DMS153 (cell line): ENCODE results near the gene PWP2.
"Not testable (repeated sequence)": the region's sequence is repeated elsewhere in the genome, so short reads cannot be mapped to it uniquely, and the experiment has no call there.

Experiments used
- DNase-seq: peaks from one replicate; lab custom pipeline; 2025; lab: John Stamatoyannopoulos, UW

Gene PWP2

DNA sequence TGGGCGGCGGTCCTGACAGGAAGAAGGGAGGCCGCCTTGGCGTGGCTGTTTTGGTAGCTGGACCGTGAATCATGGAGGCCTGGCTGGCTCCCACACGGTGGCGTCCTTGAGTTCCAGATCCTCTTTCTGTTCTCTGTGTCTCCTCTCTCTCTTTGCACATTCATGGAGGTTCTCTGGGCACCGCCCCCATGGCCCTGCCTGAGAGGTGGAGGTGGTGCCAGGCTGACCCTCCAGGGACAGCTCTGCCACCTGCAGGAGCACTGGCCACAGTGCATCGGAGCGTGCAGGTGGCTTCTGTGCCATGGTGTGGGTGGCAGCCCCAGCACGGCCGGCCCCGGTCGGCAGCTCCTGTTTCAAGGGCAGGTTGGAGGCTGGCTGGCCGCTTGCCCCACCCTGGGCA is 30.8 kb downstream of the PWP2 start:
- not testable (repeated sequence) for DNase-seq

DNA sequence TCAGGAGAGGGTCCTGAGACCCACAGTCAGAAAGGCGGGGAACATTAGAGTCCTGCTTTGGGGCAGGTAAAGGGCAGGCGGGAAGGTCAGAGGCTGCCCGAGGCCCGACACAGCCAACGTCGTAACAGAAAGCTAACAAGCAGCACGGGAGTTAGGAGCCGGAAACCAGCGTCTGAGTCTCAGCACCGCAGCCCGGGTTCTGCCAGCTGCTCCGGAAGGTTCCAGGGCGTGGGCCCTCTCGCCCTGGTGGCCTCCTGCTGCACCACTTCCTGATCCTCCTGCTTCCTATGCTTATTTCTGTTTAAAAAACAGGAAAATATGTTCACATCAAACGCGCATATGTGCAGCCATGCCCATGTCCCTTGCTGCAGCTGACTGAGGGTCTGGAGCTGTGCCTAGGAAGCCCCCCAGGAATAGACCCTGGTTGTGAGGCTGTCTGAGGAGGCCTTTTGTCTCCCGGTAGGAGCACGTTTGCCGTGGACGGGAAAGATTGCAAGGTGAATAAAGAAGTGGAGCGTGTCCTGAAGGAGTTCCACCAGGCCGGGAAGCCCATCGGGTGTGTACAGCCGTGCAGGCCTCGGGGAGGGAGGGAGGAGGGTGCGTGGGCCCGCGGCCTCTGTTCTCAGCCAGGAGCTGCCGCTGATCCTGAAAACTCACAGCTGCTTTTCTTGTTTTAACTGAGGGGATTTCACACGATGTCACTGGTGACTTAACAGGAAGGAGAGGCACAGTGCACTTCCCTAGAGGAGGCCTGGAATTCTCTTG is 32.8 kb downstream of the PWP2 start:
- not testable (repeated sequence) for DNase-seq

DNA sequence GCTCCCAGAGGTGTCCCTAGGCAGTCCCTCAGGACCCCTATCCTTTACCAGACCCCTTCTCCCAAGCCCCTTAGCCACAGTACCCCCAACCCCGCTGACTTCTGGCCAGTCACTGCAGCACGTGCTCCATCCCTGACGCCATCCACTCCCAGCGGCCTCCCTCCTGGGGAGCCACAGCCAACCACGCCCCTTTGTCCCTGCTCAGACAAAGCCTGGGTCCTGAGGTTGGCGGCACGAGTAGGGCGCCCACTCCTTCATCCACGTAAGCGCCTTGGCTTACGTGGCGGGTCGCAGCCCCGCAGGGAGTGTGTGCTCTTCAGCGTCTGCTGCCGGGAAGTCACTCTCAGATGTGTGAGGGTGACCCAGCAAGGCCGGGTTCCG is 33.3 kb downstream of the PWP2 start:
- not testable (repeated sequence) for DNase-seq

DNA sequence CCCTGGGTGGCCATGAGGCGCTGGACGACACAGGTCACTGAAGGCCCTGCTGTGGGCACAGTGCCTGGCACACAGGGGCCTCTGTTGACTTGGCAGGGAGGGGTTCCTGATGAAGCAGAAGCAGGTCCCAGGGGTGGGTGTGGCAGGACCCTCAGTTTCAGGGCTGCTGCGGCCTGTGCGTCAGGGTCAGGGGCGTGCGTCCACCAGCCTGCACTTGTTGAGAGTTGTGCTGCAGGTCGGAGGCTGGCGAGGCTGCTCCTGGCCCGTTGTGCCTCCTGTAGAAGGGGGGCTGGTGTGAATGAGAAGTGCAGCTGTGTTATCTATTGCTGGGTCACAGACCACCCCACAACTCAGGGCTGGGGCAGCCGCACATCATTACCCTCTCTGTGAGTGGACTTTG is 35.3 kb downstream of the PWP2 start:
- not testable (repeated sequence) for DNase-seq

DNA sequence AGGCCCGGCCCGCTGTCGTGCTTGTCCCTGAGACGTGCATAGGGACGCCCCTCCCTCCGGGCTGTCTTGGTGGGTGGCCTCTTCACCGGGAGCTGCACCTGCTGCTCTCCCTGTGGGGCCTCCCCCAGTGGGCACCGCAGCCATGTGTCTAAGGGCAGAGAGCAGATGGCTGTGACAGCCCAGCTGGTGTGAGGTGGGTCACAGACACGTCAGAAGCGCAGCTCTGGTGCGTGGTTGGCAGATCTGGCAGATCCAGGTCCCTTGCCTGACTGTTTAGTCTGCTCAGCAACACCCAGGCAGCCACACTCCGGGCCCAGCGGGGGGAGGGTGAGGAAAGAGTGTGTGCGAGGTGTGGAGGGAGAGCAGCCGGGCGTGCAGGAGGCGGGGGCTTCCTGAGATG is 36.2 kb downstream of the PWP2 start:
- not testable (repeated sequence) for DNase-seq

DNA sequence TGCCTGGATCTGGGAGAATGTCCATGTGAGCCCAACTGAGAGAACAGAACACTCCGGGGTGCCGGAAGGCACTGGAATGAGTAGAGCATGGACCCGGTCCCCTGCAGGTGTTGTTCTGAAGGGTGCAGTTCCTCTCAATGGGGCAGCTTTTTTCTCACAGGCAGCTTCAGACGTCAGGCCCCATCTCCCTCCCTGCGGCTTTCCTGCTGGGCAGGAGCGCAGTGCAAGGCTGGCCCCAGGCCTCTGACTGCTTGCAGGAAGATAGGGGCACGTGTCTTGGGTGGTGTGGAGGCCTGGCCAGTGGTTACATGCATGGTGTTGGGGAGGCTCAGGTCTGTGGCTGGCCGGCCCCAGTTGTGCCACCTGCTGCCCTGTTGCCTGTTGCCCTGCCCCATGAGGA is 36.8 kb downstream of the PWP2 start:
- DNase-seq, result not testable (repeated sequence)

DNA sequence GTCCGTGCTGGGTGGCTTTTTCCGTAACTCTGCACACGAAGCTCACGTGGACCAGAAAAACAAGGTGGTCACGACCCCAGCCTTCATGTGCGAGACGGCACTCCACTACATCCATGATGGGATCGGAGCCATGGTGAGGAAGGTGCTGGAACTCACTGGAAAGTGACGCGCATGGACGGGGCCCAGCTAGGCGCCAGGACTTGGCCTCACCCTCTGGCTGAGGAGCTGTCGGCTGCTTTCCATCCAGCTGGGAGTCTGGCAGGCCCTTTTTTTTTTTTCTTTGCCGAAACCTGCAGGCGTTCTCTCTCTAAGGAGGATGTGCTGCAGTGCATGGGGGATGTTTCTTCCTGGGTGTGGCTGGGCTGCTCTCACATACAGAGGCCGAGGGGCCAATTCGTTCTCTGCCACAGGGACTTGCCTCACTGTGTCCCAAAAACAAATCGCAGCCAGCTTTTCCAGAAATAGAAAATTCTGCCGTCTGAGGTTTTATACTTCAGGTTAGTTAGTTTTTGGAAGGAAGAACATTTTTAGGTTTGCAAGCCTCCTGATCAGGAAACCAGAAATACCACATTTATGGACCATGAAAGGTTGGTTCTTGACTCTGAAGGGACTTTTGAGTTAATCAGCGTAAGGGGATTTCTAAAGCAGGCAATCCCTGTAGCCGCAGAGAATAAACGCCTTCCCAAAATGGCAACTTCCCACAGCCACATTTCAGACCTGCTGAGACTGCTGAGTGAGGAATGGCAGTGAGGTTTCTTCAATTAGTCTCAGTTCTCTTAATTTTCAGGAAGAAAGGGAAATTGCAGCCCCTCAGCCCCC is 37.8 kb downstream of the PWP2 start:
- not testable (repeated sequence) for DNase-seq

DNA sequence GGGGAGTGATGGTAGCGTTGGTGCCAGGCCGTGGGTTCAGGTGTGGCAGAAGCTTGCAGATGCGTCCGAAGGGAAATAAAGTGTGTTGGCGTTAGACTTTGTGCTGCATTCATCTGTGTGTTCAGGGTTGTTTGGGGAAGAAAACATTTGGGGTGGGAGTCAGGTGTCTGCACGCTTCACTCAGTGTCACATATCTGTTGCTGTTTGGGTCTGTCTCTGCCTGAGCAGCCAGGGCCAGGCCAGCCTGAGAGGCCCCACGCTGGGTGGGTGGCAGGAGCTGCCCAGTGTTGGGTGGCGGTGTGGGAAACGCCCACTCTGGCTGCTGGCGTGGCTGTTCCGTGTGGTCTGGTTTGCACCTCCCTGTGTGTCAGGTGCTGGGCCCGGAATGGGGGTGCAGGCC is 38.4 kb downstream of the PWP2 start:
- DNase-seq, result not testable (repeated sequence)

DNA sequence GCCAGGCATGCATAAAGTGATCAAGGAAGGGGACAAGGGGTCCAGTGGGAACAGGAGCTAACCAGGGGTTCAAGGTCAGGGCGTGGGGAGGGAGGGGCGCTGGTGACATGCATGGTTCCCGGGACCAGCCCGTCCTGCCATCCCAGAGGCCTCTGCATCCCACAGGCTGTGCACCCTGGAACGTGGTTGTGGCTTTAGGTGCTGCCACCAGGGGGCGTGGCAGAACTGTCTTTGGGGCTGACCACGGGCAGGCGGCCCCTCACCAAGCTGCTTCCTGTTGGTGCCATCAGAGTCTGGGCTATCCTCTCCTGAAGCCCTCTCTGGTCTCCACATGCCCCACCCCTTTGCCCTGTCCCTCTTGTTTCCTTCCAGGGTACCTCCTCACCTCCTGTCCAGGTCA is 39.9 kb downstream of the PWP2 start:
- DNase-seq, result not testable (repeated sequence)

DNA sequence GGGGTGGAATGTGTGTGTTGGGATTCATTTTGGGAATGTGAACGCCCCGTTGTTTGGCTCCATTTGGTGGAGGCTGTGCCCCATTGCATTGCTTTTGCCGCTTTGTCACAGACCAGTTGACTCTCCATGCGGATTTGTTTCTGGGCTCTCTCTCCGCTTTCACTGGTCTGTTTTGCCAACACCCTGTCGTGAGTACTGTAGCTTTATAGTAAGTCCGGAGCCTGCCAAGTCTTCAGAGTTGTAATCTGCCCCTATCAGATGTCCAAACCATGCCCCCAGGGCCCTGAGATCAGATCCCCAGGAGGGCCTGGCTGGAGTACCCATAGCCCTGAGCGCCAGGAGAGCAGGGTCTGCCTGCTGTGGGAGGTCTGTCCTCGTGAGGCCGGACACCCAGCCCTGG is 43.1 kb downstream of the PWP2 start:
- not testable (repeated sequence) for DNase-seq

DNA sequence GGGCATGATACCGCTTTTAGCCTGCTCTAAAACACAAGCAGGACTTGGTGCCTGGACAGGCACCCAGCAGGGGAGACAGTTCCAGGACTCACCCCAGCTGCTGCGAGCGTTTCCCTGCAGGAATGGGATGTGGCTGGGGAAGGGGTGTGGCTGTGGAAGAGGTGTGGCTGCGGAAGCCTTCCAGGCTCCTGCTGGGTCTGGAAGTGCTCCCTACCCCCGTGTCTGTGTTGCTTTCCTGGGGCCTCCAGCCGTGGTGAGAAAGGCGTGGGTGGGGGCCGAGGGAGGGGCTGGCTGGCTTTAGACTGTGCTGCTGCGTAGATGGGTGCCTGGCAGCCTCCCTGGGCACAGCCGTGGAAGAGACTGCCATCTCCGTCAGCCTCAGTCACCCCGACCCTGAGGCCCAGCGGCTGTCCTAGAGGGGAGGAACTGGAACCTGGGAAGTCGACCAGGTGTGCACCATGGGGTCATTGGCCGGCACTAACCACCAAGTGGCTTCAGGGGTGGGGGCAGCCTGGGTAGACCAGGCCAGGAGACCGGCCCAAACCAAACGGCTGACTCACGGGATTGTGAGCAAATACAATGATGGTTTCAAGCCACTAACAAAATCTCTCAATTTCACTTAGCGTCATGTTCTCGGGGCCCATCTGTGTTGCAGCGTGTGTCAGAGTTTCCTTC is 46.2 kb downstream of the PWP2 start:
- not testable (repeated sequence) for DNase-seq

DNA sequence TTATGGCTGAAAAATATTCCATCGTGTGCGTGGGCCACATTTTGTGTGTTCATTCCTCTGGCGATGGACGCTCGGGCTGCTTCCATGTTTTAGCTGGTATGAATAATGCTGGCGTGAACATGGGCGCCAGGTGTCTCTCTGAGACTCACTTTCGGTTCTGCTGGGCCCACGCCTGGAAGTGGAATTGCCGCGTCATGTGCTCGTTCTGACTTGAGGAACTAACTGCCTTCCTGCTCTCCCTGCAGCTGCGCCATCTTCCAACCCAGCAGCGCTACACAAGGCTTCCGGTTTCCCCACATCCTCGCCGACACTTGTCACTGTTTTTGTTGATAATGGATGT is 46.7 kb downstream of the PWP2 start:
- not testable (repeated sequence) for DNase-seq

DNA sequence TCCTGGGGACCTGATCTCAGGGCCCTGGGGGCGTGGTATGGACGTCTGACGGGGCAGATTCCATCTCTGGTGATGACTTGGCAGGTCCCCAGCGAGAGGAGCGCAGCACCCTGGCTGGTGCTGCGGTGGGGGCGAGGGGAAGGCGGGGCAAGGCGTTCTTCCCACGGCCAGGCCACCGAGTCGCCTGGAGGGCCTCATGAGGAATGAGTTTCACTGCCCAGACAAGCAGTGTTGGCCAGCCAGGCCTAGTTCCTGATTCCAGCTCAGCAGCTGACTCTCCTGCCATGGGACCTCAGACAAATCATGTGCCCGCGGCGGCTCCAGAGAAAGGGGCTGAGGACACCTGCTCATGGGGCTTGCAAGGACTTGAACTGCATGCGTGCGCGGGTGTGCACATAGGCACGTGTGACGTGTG is 47.6 kb downstream of the PWP2 start:
- not testable (repeated sequence) for DNase-seq

DNA sequence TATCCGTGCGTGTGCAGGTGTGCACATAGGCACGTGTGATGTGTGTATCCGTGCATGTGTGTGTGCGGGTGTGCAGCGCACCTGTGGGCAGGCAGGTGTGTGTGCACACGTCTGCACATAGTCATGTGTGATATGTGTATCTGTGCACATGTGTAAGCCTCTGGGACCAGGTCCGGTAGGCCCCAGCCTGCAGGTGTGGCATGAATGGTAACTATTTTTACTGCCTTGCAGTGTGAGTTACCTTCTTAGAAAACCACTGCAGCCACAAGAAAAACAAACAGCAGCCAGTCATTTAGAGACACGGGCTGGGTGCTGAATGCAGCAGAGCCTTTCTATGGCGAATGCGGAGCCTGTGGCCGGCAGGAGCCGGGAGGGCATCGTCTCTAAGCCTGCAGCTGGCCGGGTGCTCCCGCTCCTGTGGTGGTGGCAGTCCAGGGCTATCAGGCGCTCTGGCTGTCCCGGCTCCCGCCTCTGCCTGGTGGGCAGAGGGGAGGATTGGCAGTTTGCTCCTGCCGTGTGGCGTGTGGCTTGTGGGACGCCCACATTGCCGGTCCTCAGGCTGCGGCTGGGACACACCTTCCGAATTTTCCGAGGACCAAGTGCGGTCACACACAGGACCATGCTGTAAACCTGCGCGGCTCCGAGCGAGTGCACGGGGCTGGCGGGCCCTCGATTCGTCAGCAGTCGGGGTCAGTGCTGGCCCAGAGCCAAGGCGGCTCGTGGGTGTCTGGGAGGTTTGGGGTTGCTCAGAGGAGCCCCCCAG is 48.2 kb downstream of the PWP2 start:
- DNase-seq, result not testable (repeated sequence)

DNA sequence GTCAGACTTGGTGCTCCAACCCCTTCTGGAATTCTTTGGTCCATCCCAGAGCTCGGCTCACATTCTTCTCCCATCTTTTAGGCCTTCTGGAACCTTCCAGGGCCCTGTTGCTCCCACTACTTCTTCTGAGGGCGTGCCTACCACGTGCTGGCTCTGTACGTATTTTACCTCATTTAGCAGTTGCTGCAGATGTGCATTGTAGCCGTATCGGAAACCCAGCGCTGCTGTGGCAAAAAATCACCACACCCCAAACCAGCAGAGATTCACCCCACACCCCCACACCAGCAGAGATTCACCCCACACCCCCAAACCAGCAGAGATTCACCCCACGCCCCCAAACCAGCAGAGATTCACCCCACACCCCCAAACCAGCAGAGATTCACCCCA is 48.8 kb downstream of the PWP2 start:
- DNase-seq, result not testable (repeated sequence)

DNA sequence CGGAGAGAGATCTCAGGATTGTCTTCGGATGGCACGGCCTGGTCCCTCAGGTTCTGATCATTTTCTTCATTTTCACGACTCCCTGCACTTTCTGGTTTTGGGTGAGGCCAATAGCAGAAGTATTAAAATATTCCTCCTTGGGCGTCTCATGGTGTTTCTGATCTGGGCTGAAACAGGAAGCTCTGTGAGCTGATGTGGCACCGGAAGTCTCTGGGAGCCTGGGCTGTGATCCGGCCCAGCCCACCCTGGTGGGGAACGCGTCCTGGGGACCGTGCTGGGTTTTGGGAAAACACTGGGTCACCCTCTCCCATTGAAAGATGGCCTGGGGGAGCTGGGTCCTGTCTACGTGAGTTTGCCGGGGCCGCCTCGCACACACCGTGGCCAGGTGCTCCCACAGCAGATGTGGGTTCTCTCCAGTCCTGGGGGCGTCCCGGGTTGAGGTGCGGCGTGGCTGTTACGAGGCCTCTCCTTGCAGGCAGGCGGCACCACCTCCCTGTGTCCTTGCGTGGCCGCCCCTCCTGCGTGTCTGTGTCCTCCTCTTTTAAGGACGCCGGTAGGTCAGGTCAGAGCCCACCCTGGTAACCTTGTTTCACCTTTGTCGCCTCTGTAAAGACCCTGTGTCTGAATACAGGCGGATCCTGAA is 50.4 kb downstream of the PWP2 start:
- DNase-seq, result not testable (repeated sequence)

DNA sequence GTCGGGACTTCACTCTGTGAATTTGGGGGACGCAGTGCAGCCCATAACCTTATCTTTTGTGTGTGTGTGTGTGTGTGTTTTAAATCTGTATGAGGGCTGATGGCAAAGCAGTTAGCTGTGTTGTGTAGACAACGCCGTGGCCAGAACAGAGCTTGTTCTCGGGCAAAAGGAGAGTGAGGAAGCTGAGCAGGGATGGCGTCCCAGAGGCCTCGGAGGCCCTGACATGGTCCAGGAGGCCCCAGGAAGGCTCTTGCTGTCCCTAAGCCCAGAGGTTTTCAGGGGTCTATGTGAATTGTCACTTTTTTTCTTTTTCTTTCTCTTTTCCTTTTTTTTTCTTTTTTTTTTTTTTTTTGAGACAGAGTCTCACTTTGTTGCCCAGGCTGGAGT is 50.9 kb downstream of the PWP2 start:
- DNase-seq, result not testable (repeated sequence)

DNA sequence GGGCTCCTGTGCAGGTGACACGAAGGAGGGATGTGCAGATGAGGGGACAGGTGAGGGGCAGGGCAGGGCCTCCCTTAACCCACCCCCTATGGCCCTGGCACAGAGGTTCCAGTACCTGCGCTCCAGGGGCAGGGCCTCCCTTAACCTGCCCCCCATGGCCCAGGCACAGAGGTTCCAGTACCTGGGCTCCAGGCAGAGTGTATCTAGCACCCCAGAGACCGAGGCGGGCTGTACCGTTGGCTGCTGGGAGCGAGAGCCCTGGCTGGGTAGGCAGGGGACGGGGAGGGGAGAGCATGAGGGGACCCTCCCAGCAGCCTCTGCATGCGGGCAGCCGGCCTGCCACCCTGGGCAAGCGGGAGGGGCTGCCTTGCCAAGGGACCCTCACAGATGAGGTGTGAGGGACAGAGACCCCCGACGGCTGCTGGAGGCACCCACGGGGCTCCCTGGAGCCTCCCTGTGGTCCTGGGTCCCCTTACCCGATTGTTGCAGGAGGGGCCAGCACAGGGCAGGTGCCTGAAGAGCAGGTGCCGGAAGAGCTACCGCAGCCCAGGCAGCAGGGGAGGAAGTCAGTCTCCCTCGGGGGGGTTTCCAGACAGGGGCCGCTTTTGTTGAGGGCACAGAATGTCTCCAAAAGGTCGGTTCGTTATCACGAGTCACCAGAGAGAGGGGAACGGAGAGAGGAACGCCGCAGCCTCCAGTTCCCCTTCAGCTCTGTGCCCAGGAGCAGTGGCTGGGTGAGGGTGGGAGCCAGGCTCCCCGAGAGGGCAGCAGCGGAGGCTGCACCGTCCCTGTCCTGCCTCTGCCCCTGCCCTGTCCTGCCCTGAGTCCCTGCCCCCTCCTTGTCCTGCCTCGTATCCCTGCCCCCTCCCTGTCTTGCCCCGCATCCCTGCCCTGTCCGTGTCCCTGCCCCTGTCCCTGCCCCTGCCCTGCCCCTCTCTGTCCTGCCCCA is 52.4 kb downstream of the PWP2 start:
- DNase-seq, result not testable (repeated sequence)

DNA sequence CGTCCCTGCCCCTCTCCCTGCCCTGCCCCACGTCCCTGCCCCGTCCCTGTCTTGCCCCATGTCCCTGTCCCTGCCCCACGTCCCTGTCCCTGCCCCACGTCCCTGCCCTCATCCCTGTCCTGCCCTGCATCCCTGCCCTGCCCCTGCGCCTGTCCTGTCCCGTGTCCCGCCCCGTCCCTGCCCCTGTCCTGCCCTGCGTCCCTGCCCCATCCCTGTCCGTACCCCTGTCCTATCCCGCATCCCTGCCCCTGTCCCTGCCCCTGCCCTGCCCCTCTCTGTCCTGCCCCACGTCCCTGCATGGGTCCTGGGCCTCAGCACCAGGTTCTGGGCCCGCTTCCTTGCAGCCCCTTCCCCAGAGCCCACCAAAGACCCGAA is 53.1 kb downstream of the PWP2 start:
- DNase-seq, result not testable (repeated sequence)

DNA sequence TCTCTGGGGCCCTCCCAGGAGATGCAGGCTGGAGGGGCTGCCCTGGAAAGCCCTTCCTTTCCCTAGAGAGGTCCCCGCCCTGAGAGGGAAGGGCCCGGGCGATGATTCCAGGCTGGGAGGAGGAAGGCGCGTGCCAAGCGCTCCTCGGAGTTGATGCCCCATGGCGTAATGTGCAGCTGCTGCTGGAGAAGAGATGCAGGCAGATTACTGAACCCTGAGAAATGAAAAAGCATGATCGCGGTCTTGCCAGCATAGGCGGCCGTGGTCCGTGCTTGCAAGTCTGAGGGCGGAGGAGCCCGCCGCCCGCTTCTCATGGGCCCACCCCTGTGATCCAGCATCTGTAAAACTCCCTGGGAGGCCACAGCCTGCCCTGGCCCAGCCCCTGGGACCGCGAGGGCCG is 53.6 kb downstream of the PWP2 start:
- not testable (repeated sequence) for DNase-seq
